GM19328 (cell line): ENCODE results near the gene GRIP2.

ENCODE experiments used
- ATAC-seq: cut with Tn5 transposase; IDR thresholded peaks from one replicate; pipeline ENCODE4 v1.9.1; 2021; ENCODE audit warnings: mild to moderate bottlenecking, moderate library complexity; ENCODE audit not compliant: unreplicated experiment

GRIP2 gene

GRCh38 chr3:14488286-14489041 lies 51.7 kb downstream of the GRIP2 start:
- ATAC-seq: no peak

GRCh38 chr3:14487821-14488220 lies 52.3 kb downstream of the GRIP2 start:
- ATAC-seq: no peak

GRCh38 chr3:14487086-14487485 lies 53.1 kb downstream of the GRIP2 start:
- ATAC-seq: no peak

GRCh38 chr3:14486460-14486859 lies 53.7 kb downstream of the GRIP2 start:
- ATAC-seq: no peak

- ATAC-seq: no peak
Measured at GRCh38 chr3:14485981-14486380, 54.2 kb downstream of the GRIP2 start.

GRCh38 chr3:14484741-14485140 lies 55.4 kb downstream of the GRIP2 start:
- no peak for ATAC-seq

- no peak for ATAC-seq
Measured at GRCh38 chr3:14483286-14483685, 56.9 kb downstream of the GRIP2 start.

- ATAC-seq: no peak
Measured at GRCh38 chr3:14482271-14482721, 57.8 kb downstream of the GRIP2 start.

- ATAC-seq: no peak
Measured at GRCh38 chr3:14481646-14482036, 58.5 kb downstream of the GRIP2 start.

- no peak for ATAC-seq
Measured at GRCh38 chr3:14481018-14481645, 59.0 kb downstream of the GRIP2 start.

- ATAC-seq: no peak
Measured at GRCh38 chr3:14480207-14481017, 59.7 kb downstream of the GRIP2 start.

- ATAC-seq: no peak
Measured at GRCh38 chr3:14479591-14479990, 60.6 kb downstream of the GRIP2 start.

GRCh38 chr3:14478956-14479550 lies 61.1 kb downstream of the GRIP2 start:
- no peak for ATAC-seq

- ATAC-seq: no peak
Measured at GRCh38 chr3:14477311-14477935, 62.7 kb downstream of the GRIP2 start.

- ATAC-seq: no peak
Measured at GRCh38 chr3:14476583-14477265, 63.4 kb downstream of the GRIP2 start.

GRCh38 chr3:14475621-14476020 lies 64.5 kb downstream of the GRIP2 start:
- ATAC-seq: no peak

- no peak for ATAC-seq
Measured at GRCh38 chr3:14474363-14475081, 65.6 kb downstream of the GRIP2 start.

GRCh38 chr3:14473411-14473891 lies 66.7 kb downstream of the GRIP2 start:
- no peak for ATAC-seq
